A549 (cell line): ENCODE measurements around the gene TTC17.

Experiments used
- CTCF ChIP-seq: fragments of >200 bp; sonication (Bioruptor Twin); formaldehyde crosslinking; IDR thresholded peaks from 3 replicates; pipeline ENCODE4 v1.5.1; 2016
- EP300 ChIP-seq, 2 experiments: fragments of >200 bp; sonication (Bioruptor Twin); formaldehyde crosslinking; IDR thresholded peaks; 2 replicates in 1 of 2; 3 replicates in 1 of 2; pipeline ENCODE4 v1.6.1; 2016 to 2017
- KDM5A ChIP-seq: fragments of 200-600 bp; sonication (generic); IDR thresholded peaks from 2 replicates; pipeline ENCODE4 v1.6.1; 2016; ENCODE audit warnings: antibody characterized with exemption, mild to moderate bottlenecking
- MAZ ChIP-seq: fragments of 150-350 bp; IDR thresholded peaks from 2 replicates; pipeline ENCODE4 v1.6.1; 2014; ENCODE audit warnings: antibody characterized with exemption, low read depth, low read length, borderline replicate concordance
- POLR2A ChIP-seq: IDR thresholded peaks from 2 replicates; pipeline ENCODE4 v1.6.1; 2012; ENCODE audit warnings: mild to moderate bottlenecking, low read length
- RAD21 ChIP-seq, 2 experiments: fragments of >200 bp in 1 of 2; sonication (Bioruptor Twin) in 1 of 2; formaldehyde crosslinking in 1 of 2; IDR thresholded peaks in 1 of 2; conservative IDR thresholded peaks in 1 of 2; 2 replicates in 1 of 2; 3 replicates in 1 of 2; pipeline ENCODE4 v1.6.1; 2012 to 2018; ENCODE audit warnings: inconsistent platforms in 1 of 2
- RFX5 ChIP-seq: fragments of 450-650 bp; IDR thresholded peaks from 2 replicates; pipeline ENCODE4 v1.7.1; 2014; ENCODE audit warnings: antibody characterized with exemption, mild to moderate bottlenecking, moderate library complexity
- TF ChIP-seq, protein P1 (sequence below): fragments of 450-650 bp; IDR thresholded peaks from 2 replicates; pipeline ENCODE4 v1.6.1; 2014; ENCODE audit warnings: antibody characterized with exemption

- TF ChIP-seq MAZ (no peak), CTCF (no peak), RAD21 (conservative IDR thresholded peaks at IDR 0.05 in 1 of 2, IDR thresholded peaks at IDR 0.05 in 1 of 2) (no peak), EP300 (IDR thresholded peaks at IDR 0.05) (no peak), KDM5A (no peak), POLR2A (no peak), RFX5 (no peak)
- TF ChIP-seq, protein P1, sequence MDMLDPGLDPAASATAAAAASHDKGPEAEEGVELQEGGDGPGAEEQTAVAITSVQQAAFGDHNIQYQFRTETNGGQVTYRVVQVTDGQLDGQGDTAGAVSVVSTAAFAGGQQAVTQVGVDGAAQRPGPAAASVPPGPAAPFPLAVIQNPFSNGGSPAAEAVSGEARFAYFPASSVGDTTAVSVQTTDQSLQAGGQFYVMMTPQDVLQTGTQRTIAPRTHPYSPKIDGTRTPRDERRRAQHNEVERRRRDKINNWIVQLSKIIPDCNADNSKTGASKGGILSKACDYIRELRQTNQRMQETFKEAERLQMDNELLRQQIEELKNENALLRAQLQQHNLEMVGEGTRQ: no peak
Observed at GRCh38 chr11:43408277-43408676, 49.6 kb downstream of the TTC17 start.
